ENCODE results near the gene N4BP3. TPM values are rescaled to one million over a fixed set of nuclear protein-coding genes. Genes with fewer than 3 reads are reported as not detected.
"Not testable (repeated sequence)": the region's sequence is repeated elsewhere in the genome, so short reads cannot be mapped to it uniquely, and the experiment has no call there.

Gene N4BP3
- total RNA-seq, 2 donors from 2014 or later, result 2.3 to 4.7 TPM

DNA sequence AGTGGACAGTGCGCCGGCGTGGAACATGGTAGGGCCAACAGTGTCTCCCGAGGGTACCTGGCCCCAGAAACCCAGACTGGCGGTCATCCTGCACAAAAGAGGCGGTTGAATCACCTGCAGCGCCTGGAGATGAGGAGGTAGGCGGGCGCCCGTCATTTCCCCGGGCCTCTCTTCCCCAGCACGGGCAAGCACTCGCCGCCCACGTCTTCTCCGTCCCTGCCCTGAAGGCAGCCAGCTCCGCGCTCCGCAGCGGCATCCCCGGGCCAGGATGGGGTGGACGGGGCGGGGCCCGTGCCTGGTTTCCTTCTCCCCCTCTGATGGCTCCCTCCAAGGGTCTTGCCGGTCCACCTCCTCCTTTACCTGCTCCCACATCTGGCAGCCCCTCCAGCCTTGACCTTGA is 27.1 kb upstream of the N4BP3 start:
- H3K4me3 ChIP-seq, result no peak overlapping the region
- 54% methylated on average over 25 of the region's 25 CpGs for WGBS
- H3K27ac ChIP-seq, result no peak overlapping the region
- no peak for DNase-seq (ENCODE audit: low spot score)
- no peaks in the 10 kb centered on the region for H3K36me3 ChIP-seq
- H3K9me3 ChIP-seq, result no peaks in the 10 kb centered on the region
- intact Hi-C loops (cut with DNase I), result no loop called here
- no peaks in the 10 kb centered on the region for H3K27me3 ChIP-seq (replicated peaks; ENCODE audit: insufficient read depth)
- H3K4me1 ChIP-seq (replicated peaks), result no peaks in the 10 kb centered on the region
- TF ChIP-seq POLR2A (IDR thresholded peaks at IDR 0.05) (no peak), POLR2AphosphoS5 (IDR thresholded peaks at IDR 0.05) (no peak)
- TF ChIP-seq, protein P1, sequence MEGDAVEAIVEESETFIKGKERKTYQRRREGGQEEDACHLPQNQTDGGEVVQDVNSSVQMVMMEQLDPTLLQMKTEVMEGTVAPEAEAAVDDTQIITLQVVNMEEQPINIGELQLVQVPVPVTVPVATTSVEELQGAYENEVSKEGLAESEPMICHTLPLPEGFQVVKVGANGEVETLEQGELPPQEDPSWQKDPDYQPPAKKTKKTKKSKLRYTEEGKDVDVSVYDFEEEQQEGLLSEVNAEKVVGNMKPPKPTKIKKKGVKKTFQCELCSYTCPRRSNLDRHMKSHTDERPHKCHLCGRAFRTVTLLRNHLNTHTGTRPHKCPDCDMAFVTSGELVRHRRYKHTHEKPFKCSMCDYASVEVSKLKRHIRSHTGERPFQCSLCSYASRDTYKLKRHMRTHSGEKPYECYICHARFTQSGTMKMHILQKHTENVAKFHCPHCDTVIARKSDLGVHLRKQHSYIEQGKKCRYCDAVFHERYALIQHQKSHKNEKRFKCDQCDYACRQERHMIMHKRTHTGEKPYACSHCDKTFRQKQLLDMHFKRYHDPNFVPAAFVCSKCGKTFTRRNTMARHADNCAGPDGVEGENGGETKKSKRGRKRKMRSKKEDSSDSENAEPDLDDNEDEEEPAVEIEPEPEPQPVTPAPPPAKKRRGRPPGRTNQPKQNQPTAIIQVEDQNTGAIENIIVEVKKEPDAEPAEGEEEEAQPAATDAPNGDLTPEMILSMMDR (IDR thresholded peaks at IDR 0.05), result no peak

DNA sequence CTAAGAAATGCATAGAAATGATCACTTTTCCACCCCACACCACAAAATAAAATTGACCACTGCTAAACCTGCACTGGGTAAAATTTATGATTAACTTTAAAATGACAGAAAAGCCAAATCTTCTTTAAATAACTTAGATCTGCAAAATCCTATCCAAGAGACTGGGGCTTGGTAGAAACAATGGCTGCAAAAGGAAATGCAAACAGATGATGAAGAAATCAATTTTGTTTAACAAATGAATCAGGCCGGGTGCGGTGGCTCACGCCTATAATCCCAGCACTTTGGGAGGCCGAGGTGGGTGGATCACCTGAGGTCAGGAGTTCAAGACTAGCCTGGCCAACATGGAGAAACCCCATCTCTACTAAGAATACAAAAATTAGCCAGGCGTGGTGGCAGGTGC is 26.1 kb upstream of the N4BP3 start:
- 85% methylated on average over 5 of the region's 5 CpGs for WGBS
- H3K4me1 ChIP-seq (replicated peaks); intact Hi-C loops (cut with DNase I); H3K36me3 ChIP-seq; H3K27ac ChIP-seq; H3K27me3 ChIP-seq (replicated peaks; ENCODE audit: insufficient read depth); H3K4me3 ChIP-seq; DNase-seq (ENCODE audit: low spot score); H3K9me3 ChIP-seq: not testable (repeated sequence)

DNA sequence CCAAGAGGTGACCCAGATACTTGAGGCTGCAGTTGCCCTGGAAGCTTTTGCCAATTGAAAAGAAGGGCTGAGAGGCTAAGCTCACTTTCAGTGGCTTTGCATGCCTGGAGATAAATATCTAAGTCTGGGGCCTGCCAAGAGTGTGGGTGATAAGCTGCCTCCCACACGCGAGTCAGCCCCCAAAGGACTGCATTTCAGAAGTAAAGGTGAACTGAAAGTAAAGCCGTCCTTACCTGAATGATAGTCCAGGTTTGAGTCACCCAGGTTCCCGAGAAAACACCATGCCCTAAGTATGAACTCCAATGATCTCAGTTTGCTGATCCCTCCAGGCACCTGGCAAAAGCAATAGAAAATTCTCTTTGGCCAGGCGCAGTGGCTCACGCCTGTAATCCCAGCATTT is 22.5 kb upstream of the N4BP3 start:
- 70% methylated on average over 6 of the region's 6 CpGs for WGBS
- Histone ChIP-seq H3K9me3 (no peaks in the 10 kb centered on the region), H3K4me3 (no peak overlapping the region), H3K4me1 (replicated peaks) (no peaks in the 10 kb centered on the region), H3K27ac (no peak overlapping the region), H3K27me3 (replicated peaks; ENCODE audit: insufficient read depth) (no peaks in the 10 kb centered on the region), H3K36me3 (no peaks in the 10 kb centered on the region)
- no peak for DNase-seq (ENCODE audit: low spot score)
- intact Hi-C loops (cut with DNase I), result no loop called here
- TF ChIP-seq POLR2AphosphoS5 (IDR thresholded peaks at IDR 0.05) (no peak), POLR2A (IDR thresholded peaks at IDR 0.05) (no peak)
- TF ChIP-seq, protein P1 (IDR thresholded peaks at IDR 0.05), result no peak

DNA sequence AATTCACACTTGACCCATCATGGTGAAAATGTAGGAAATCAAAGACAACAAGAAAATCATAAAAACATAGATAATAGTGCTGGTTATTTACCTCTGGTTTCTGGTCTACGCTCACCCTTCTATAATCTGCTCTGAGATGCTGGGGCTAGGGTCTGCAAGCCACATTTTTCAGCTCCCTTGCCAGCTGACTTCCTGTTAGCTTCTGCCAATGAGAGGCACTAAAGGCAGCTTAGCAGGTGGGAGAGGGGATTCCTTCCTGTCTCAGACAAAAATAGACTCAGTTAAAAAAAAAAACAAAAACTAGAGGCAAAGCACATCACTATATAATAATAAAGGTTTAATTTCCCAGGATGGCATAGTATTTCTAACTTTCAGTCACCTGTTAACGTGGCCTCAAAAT is 20.2 kb upstream of the N4BP3 start:
- 77% methylated on average over 2 of the region's 2 CpGs for WGBS
- no peaks in the 10 kb centered on the region for H3K27me3 ChIP-seq (replicated peaks; ENCODE audit: insufficient read depth)
- no peak overlapping the region for H3K27ac ChIP-seq
- TF ChIP-seq POLR2AphosphoS5 (IDR thresholded peaks at IDR 0.05) (no peak), POLR2A (IDR thresholded peaks at IDR 0.05) (no peak)
- TF ChIP-seq, protein P1 (IDR thresholded peaks at IDR 0.05), result no peak
- no peak for DNase-seq (ENCODE audit: low spot score)
- no peaks in the 10 kb centered on the region for H3K4me1 ChIP-seq (replicated peaks)
- H3K9me3 ChIP-seq, result no peaks in the 10 kb centered on the region
- no peaks in the 10 kb centered on the region for H3K36me3 ChIP-seq
- no peak overlapping the region for H3K4me3 ChIP-seq
- intact Hi-C loops (cut with DNase I), result no loop called here

DNA sequence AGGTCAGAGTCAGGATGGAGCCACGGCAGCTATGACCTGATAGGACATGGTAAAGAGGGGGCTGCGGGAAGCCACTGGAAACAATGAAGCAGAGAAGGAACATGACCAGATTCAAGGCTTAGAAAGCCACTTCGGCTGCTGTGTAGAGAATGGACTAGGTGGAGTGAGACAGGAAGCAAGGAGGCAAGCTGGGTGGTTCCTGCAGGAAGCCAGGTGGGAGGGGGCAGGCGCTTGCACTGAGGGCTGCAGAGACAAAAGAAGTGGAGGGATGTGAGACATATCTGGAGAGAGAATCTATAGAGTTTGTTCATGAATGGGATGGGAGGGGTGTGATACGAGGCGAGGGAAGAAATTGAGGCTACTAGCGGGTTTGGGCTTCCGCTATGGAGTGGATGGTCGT is 19.0 kb upstream of the N4BP3 start:
- Histone ChIP-seq H3K9me3 (no peaks in the 10 kb centered on the region), H3K4me3 (no peak overlapping the region), H3K36me3 (no peaks in the 10 kb centered on the region), H3K4me1 (replicated peaks) (no peaks in the 10 kb centered on the region), H3K27me3 (replicated peaks; ENCODE audit: insufficient read depth) (no peaks in the 10 kb centered on the region), H3K27ac (no peak overlapping the region)
- no peak for TF ChIP-seq POLR2A (IDR thresholded peaks at IDR 0.05)
- TF ChIP-seq, protein P1 (IDR thresholded peaks at IDR 0.05), result no peak
- TF ChIP-seq POLR2AphosphoS5 (IDR thresholded peaks at IDR 0.05), result no peak
- no peak for DNase-seq (ENCODE audit: low spot score)
- intact Hi-C loops (cut with DNase I), result no loop called here
- 74% methylated on average over 9 of the region's 9 CpGs for WGBS
